Activated B cell treated with CpG ODN at 0.5 μM for 24 hours (primary cell): ENCODE results near the gene GLRX5. TPM values are rescaled to one million over a fixed set of nuclear protein-coding genes. Genes with fewer than 3 reads are reported as not detected.
A peak's percentile ranks its signal among the peaks of the same experiment; 100 is the strongest.

Experiments
- ATAC-seq: fragments of 200-7000 bp; cut with Tn5 transposase; one replicate; pipeline ENCODE4 v1.10.0; 2021; ENCODE audit warnings: low read depth, mild to moderate bottlenecking, moderate library complexity
- CTCF ChIA-PET: fragments of 350-600 bp; sonication (Branson Sonifier 250); formaldehyde crosslinking; loops from one replicate; lab custom pipeline; 2021; ENCODE audit warnings: antibody characterized with exemption; lab: Charles Lee
- POLR2A ChIA-PET: fragments of 350-600 bp; sonication (Branson Sonifier 250); formaldehyde crosslinking; loops from one replicate; lab custom pipeline; 2021; ENCODE audit warnings: antibody characterized with exemption; lab: Charles Lee
- DNase-seq: peaks from one replicate; pipeline ENCODE4 v3.0.0; 2022
- H3K27ac Mint-ChIP-seq: one replicate; pipeline ENCODE4 v1.8.0; 2020; ENCODE audit warnings: mixed read lengths
- H3K27me3 Mint-ChIP-seq: one replicate; pipeline ENCODE4 v1.8.0; 2021; ENCODE audit warnings: mixed read lengths
- H3K36me3 Mint-ChIP-seq: one replicate; pipeline ENCODE4 v1.8.0; 2021; ENCODE audit warnings: low read depth, mixed read lengths
- H3K4me1 Mint-ChIP-seq: one replicate; pipeline ENCODE4 v1.8.0; 2021; ENCODE audit warnings: mixed read lengths
- H3K4me3 Mint-ChIP-seq: one replicate; pipeline ENCODE4 v1.8.0; 2020; ENCODE audit warnings: mild to moderate bottlenecking, mixed read lengths
- H3K9me3 Mint-ChIP-seq: one replicate; pipeline ENCODE4 v1.8.0; 2020; ENCODE audit warnings: mixed read lengths
- intact Hi-C: fragments of 100-400 bp; cut with micrococcal nuclease; formaldehyde crosslinking; loops from one replicate; pipeline ENCODE4 v1.15.1; 2024
- total RNA-seq: library from RNA; stranded (reverse); gene quantifications from 2 replicates; pipeline ENCODE4 v1.2.3, GENCODE V29; 2022
- TF ChIP-seq, protein P1 (sequence below): fragments of 200-600 bp; IDR thresholded peaks from one replicate; pipeline ENCODE4 v1.8.0; 2022; ENCODE audit warnings: antibody characterized with exemption, mild to moderate bottlenecking

The GLRX5 gene
- total RNA-seq, 1 donor from 2014 or later = 20.5 TPM

DNA sequence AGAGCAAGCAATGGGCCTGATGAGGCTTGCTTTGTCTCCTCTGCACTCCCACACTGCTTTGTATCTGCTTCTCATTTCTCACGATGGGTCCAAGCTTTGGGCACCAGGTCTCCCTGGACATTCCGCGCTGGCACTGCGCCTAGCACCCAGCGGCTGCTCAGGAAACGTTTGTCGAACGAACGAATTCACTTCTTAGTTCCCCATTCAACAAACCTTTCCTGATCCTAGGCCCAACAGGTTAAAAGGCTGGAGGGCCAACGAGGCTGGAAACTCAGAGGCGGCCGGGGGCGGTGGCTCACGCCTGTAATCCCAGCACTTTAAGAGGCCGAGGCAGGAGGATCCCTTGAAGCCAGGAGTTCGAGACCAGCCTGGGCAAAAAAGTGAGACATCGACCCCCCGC lies 1.0 kb upstream of the GLRX5 start:
- H3K9me3 Mint-ChIP-seq = no peaks in the 10 kb centered on the region

GRCh38 chr14:95535226-95536021 lies 574 bp downstream of the GLRX5 start:
- H3K9me3 Mint-ChIP-seq = no peaks in the 10 kb centered on the region
- CTCF ChIA-PET = interaction anchor here (1.9 to 3.4 kb wide), 2 partner anchors 93 to 108 kb away, joined by 6 to 13 read pairs; no protein-coding TSS in a partner anchor
- peak overlapping the region; percentile 75 for H3K27ac Mint-ChIP-seq
- no peaks in the 10 kb centered on the region for H3K27me3 Mint-ChIP-seq
- DNase-seq (no peak), ATAC-seq (no peak)
- peaks cover 48% of the 10 kb centered on the region for H3K4me1 Mint-ChIP-seq
- POLR2A ChIA-PET = interaction anchor here (0.6 to 3.9 kb wide), 5 partner anchors 15 to 119 kb away, joined by 4 to 52 read pairs (median 8); partner anchors contain the start of gene SYNE3
- intact Hi-C loops = loop anchor here (2.0 to 10.0 kb wide), 3 partner anchors 207 to 1361 kb away; partner anchors contain the start of genes PPP4R4 and VRK1
- H3K4me3 Mint-ChIP-seq = peak overlapping the region; percentile 92
- H3K36me3 Mint-ChIP-seq = peaks cover 21% of the 10 kb centered on the region
- TF ChIP-seq, protein P1, sequence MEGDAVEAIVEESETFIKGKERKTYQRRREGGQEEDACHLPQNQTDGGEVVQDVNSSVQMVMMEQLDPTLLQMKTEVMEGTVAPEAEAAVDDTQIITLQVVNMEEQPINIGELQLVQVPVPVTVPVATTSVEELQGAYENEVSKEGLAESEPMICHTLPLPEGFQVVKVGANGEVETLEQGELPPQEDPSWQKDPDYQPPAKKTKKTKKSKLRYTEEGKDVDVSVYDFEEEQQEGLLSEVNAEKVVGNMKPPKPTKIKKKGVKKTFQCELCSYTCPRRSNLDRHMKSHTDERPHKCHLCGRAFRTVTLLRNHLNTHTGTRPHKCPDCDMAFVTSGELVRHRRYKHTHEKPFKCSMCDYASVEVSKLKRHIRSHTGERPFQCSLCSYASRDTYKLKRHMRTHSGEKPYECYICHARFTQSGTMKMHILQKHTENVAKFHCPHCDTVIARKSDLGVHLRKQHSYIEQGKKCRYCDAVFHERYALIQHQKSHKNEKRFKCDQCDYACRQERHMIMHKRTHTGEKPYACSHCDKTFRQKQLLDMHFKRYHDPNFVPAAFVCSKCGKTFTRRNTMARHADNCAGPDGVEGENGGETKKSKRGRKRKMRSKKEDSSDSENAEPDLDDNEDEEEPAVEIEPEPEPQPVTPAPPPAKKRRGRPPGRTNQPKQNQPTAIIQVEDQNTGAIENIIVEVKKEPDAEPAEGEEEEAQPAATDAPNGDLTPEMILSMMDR = no peak

More for the DNA sequence above, 1.0 kb upstream of the GLRX5 start:
- Mint-ChIP-seq H3K27me3 (no peaks in the 10 kb centered on the region), H3K4me3 (peak overlapping the region; percentile 92), H3K36me3 (peaks cover 30% of the 10 kb centered on the region), H3K4me1 (peaks cover 50% of the 10 kb centered on the region), H3K27ac (peak overlapping the region; percentile 93)
- intact Hi-C loops = loop anchor here (1.0 to 10.0 kb wide), 12 partner anchors 18 to 1359 kb away; partner anchors contain the start of genes ATG2B, DICER1, GSKIP and PAPOLA
- no peak for ATAC-seq
- POLR2A ChIA-PET = interaction anchor here (0.6 to 3.9 kb wide), 18 partner anchors 13 to 466 kb away, joined by 3 to 52 read pairs (median 4); partner anchors contain the start of gene SYNE3
- CTCF ChIA-PET = interaction anchor here (0.7 to 3.4 kb wide), 5 partner anchors 17 to 107 kb away, joined by 3 to 13 read pairs (median 5); partner anchors contain the start of gene SYNE3
- no peak for DNase-seq
- TF ChIP-seq, protein P1 = no peak

DNA sequence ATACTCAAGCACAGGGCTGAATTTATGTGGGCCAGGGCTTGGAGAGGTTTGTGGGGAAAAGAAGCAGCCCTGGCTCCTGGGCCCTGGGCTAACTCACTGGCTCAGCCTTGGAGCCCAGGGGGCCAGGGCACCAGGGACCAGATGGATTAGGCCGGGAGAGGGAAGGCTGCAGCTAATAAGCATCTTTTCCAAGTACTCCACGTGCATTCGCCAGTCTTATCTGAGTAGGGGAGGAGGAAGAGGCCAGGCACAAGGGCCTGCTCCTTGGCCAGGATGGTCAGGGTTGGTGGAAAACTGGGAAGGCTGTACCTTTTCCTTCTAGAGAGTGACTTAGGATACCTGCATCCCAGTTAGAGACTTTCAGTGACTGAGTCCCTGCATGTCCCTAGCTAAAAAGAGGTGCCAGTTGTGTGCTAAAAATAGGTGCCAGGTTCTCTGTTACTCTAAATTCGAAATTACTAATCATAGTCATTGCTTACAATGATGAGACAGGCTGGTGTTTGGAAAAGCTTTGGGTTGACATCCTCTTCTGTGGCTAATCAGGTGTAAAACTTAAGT lies 1.3 kb downstream of the GLRX5 start:
- ATAC-seq = no peak
- H3K27me3 Mint-ChIP-seq = no peaks in the 10 kb centered on the region
- intact Hi-C loops = loop anchor here (10.0 kb wide), 1 partner anchor 1361 kb away; the partner anchor contains the start of gene PPP4R4
- H3K4me1 Mint-ChIP-seq = peaks cover 46% of the 10 kb centered on the region
- no peaks in the 10 kb centered on the region for H3K9me3 Mint-ChIP-seq
- H3K27ac Mint-ChIP-seq = no peak overlapping the region
- ChIA-PET POLR2A (interaction anchor here (0.6 to 3.6 kb wide), 4 partner anchors 15 to 118 kb away, joined by 3 to 52 read pairs (median 7); no protein-coding TSS in a partner anchor), CTCF (interaction anchor here (1.2 to 1.9 kb wide), 2 partner anchors 94 to 109 kb away, joined by 4 to 6 read pairs; no protein-coding TSS in a partner anchor)
- no peak for DNase-seq
- TF ChIP-seq, protein P1 = no peak
- H3K36me3 Mint-ChIP-seq = peaks cover 17% of the 10 kb centered on the region
- peak overlapping the region; percentile 92 for H3K4me3 Mint-ChIP-seq

- Mint-ChIP-seq H3K4me1 (peaks cover 42% of the 10 kb centered on the region), H3K4me3 (peak overlapping the region; percentile 35), H3K27me3 (no peaks in the 10 kb centered on the region), H3K36me3 (peaks cover 17% of the 10 kb centered on the region), H3K9me3 (no peaks in the 10 kb centered on the region), H3K27ac (no peak overlapping the region)
- ATAC-seq (no peak), DNase-seq (no peak)
- ChIA-PET POLR2A (interaction anchor here (1.1 kb wide), 1 partner anchor 94 kb away, joined by 3 read pairs; no protein-coding TSS in a partner anchor), CTCF (interaction anchor here (1.2 to 1.9 kb wide), 2 partner anchors 94 to 109 kb away, joined by 4 to 6 read pairs; no protein-coding TSS in a partner anchor)
- TF ChIP-seq, protein P1 = no peak
- intact Hi-C loops = loop anchor here (10.0 kb wide), 1 partner anchor 1362 kb away; the partner anchor contains the start of gene PPP4R4
Measured at GRCh38 chr14:95536671-95537070, 1.8 kb downstream of the GLRX5 start.
